GM12878 (cell line): ENCODE measurements around the gene PID1. TPM values are rescaled to one million over a fixed set of nuclear protein-coding genes. Genes with fewer than 3 reads are reported as not detected.

Experiments
- CBFB ChIP-seq: IDR thresholded peaks from 2 replicates; pipeline ENCODE4 v1.6.1; 2016; ENCODE audit warnings: antibody characterized with exemption, low read depth
- MXI1 ChIP-seq: fragments of 150-350 bp; IDR thresholded peaks from 2 replicates; pipeline ENCODE4 v1.6.1; 2011; ENCODE audit warnings: low read depth, mild to moderate bottlenecking, inconsistent platforms, low read length, improper control_type of control experiment
- RUNX3 ChIP-seq: IDR thresholded peaks from 2 replicates; pipeline ENCODE4 v1.6.1; 2012; ENCODE audit warnings: low read length, inconsistent platforms
- SREBF2 ChIP-seq: IDR thresholded peaks from 2 replicates; pipeline ENCODE4 v1.6.1; 2012; ENCODE audit warnings: mild to moderate bottlenecking, low read length
- polyA plus RNA-seq, 11 experiments: library from polyadenylated mRNA; depleted of rRNA in 4 of 11; unstranded in 6 of 11; stranded (reverse) in 5 of 11; fragments of >200 nt; fragmentation: Nextera tagmentation in 4 of 11; fragmentation: Illumina TruSeq in 1 of 11; extraction: Ambion mirVana in 4 of 11; extraction: Trizol in 1 of 11; gene quantifications; 1 replicate in 1 of 11; 2 replicates in 10 of 11; pipeline versions ENCODE4 v1.2.1 to v1.2.3, GENCODE V29; 2011 to 2016; ENCODE audit warnings: inconsistent platforms in 2 of 11, missing spikeins in 2 of 11, low read depth in 1 of 11
- total RNA-seq, 4 experiments: library from RNA; depleted of rRNA in 3 of 4; stranded (reverse); fragments of >200 nt in 3 of 4; fragmentation: Illumina TruSeq in 1 of 4; extraction: Trizol in 1 of 4; gene quantifications; 2 replicates each; pipeline versions ENCODE4 v1.2.1 to v1.2.3, GENCODE V29; 2013 to 2021
- TF ChIP-seq, protein P1 (sequence below): fragments of 150-350 bp; IDR thresholded peaks from 2 replicates; pipeline ENCODE4 v1.6.1; 2016; ENCODE audit warnings: low read depth, low read length
- TF ChIP-seq, protein P2 (sequence below): fragments of 450-650 bp; IDR thresholded peaks from 2 replicates; pipeline ENCODE4 v1.6.1; 2017; ENCODE audit warnings: antibody characterized with exemption, mild to moderate bottlenecking, moderate library complexity
- TF ChIP-seq, protein P3 (sequence below): fragments of 450-650 bp; IDR thresholded peaks from 2 replicates; pipeline ENCODE4 v1.6.1; 2016; ENCODE audit warnings: mild to moderate bottlenecking
- TF ChIP-seq, protein P4 (sequence below): fragments of 450-650 bp; conservative IDR thresholded peaks from 2 replicates; pipeline ENCODE4 v1.6.1; 2017; ENCODE audit warnings: mild to moderate bottlenecking, moderate library complexity

The PID1 gene
- total and polyA plus RNA-seq, 10 of the 15 experiments (the other 5 are each of a cell fraction or from before 2014, with no cell fraction given), result not detected

DNA sequence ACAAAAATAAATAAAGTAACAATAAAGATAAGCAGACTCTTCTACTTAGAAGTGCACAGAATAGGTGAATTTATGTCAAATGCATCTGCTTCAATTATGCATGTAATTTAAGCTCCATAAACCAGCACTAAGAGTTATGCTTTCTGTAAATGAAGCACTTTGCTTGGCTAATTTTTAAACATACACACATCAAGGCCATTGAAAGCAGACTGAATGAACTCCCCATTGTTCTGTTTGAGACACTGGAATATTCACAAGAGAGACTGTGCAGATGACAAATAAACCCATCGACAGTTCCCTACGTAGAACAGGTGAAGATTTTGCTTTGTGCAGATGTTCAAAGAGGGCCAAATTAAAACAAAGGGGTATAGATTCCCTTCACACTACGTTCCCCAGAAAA is 133.4 kb downstream of the PID1 start (continued):
- TF ChIP-seq SREBF2 (no peak), RUNX3 (no peak), CBFB (no peak), MXI1 (no peak)
- TF ChIP-seq, protein P1, sequence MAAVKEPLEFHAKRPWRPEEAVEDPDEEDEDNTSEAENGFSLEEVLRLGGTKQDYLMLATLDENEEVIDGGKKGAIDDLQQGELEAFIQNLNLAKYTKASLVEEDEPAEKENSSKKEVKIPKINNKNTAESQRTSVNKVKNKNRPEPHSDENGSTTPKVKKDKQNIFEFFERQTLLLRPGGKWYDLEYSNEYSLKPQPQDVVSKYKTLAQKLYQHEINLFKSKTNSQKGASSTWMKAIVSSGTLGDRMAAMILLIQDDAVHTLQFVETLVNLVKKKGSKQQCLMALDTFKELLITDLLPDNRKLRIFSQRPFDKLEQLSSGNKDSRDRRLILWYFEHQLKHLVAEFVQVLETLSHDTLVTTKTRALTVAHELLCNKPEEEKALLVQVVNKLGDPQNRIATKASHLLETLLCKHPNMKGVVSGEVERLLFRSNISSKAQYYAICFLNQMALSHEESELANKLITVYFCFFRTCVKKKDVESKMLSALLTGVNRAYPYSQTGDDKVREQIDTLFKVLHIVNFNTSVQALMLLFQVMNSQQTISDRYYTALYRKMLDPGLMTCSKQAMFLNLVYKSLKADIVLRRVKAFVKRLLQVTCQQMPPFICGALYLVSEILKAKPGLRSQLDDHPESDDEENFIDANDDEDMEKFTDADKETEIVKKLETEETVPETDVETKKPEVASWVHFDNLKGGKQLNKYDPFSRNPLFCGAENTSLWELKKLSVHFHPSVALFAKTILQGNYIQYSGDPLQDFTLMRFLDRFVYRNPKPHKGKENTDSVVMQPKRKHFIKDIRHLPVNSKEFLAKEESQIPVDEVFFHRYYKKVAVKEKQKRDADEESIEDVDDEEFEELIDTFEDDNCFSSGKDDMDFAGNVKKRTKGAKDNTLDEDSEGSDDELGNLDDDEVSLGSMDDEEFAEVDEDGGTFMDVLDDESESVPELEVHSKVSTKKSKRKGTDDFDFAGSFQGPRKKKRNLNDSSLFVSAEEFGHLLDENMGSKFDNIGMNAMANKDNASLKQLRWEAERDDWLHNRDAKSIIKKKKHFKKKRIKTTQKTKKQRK, result no peak
- TF ChIP-seq, protein P2, sequence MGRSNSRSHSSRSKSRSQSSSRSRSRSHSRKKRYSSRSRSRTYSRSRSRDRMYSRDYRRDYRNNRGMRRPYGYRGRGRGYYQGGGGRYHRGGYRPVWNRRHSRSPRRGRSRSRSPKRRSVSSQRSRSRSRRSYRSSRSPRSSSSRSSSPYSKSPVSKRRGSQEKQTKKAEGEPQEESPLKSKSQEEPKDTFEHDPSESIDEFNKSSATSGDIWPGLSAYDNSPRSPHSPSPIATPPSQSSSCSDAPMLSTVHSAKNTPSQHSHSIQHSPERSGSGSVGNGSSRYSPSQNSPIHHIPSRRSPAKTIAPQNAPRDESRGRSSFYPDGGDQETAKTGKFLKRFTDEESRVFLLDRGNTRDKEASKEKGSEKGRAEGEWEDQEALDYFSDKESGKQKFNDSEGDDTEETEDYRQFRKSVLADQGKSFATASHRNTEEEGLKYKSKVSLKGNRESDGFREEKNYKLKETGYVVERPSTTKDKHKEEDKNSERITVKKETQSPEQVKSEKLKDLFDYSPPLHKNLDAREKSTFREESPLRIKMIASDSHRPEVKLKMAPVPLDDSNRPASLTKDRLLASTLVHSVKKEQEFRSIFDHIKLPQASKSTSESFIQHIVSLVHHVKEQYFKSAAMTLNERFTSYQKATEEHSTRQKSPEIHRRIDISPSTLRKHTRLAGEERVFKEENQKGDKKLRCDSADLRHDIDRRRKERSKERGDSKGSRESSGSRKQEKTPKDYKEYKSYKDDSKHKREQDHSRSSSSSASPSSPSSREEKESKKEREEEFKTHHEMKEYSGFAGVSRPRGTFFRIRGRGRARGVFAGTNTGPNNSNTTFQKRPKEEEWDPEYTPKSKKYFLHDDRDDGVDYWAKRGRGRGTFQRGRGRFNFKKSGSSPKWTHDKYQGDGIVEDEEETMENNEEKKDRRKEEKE, result no peak
- TF ChIP-seq, protein P3, sequence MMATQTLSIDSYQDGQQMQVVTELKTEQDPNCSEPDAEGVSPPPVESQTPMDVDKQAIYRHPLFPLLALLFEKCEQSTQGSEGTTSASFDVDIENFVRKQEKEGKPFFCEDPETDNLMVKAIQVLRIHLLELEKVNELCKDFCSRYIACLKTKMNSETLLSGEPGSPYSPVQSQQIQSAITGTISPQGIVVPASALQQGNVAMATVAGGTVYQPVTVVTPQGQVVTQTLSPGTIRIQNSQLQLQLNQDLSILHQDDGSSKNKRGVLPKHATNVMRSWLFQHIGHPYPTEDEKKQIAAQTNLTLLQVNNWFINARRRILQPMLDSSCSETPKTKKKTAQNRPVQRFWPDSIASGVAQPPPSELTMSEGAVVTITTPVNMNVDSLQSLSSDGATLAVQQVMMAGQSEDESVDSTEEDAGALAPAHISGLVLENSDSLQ, result no peak
- TF ChIP-seq, protein P4, sequence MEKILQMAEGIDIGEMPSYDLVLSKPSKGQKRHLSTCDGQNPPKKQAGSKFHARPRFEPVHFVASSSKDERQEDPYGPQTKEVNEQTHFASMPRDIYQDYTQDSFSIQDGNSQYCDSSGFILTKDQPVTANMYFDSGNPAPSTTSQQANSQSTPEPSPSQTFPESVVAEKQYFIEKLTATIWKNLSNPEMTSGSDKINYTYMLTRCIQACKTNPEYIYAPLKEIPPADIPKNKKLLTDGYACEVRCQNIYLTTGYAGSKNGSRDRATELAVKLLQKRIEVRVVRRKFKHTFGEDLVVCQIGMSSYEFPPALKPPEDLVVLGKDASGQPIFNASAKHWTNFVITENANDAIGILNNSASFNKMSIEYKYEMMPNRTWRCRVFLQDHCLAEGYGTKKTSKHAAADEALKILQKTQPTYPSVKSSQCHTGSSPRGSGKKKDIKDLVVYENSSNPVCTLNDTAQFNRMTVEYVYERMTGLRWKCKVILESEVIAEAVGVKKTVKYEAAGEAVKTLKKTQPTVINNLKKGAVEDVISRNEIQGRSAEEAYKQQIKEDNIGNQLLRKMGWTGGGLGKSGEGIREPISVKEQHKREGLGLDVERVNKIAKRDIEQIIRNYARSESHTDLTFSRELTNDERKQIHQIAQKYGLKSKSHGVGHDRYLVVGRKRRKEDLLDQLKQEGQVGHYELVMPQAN, result no peak
- TF ChIP-seq, all 136 proteins: peak for 0
